ENCODE data around the gene TNFAIP2. TPM values are rescaled to one million over a fixed set of nuclear protein-coding genes. Genes with fewer than 3 reads are reported as not detected.

Gene TNFAIP2
- total and polyA plus RNA-seq, 4 donors = 8.9 to 32.0 (median 22.4) TPM

GRCh38 chr14:103141117-103141796 is 18.0 kb downstream of the TNFAIP2 start:
- 28% methylated on average over 8 of the region's 8 CpGs for WGBS
- no peak overlapping the region for H3K4me3 ChIP-seq (ENCODE audit: low read depth in 1 of 3, low read length in 3 of 3)

DNA sequence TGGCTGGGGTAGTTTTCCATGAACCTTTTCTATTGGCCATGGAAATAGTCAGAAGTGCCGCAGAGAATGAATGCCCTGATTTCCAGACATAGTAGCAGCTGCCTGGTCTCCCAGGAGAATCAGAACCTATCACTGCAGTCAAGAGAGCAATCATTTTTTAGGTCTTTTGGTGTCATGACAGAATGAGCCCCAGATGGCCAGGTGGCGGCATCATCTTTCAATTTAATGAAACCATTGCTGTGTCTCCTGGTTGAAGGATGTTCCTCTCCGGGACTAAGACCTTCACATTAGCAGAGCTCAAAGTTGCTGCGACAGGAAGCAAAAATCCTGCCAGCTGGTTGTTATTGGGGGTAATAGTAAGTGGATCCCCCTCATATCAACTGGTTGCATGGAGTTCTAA is 18.8 kb downstream of the TNFAIP2 start:
- WGBS = 86% methylated on average over 4 of the region's 4 CpGs
- TF ChIP-seq ZBTB33 (IDR thresholded peaks at IDR 0.05) (no peak), GABPA (IDR thresholded peaks at IDR 0.05 in 1 of 2, conservative IDR thresholded peaks at IDR 0.05 in 1 of 2) (no peak), RXRA (IDR thresholded peaks at IDR 0.05) (no peak)

More at GRCh38 chr14:103141117-103141796, 18.0 kb downstream of the TNFAIP2 start:
- TF ChIP-seq FOXA2 (IDR thresholded peaks at IDR 0.05) (no peak), JUND (IDR thresholded peaks at IDR 0.05) (no peak), YY1 (IDR thresholded peaks at IDR 0.05) (no peak), ATF3 (IDR thresholded peaks at IDR 0.05) (no peak), NR2F2 (IDR thresholded peaks at IDR 0.05) (no peak), TAF1 (conservative IDR thresholded peaks at IDR 0.05) (no peak), CTCF (IDR thresholded peaks at IDR 0.05; ENCODE audit: low read depth, low read length, missing input control) (peak; percentile 71), RAD21 (IDR thresholded peaks at IDR 0.05) (peak; percentile 69 to 79), HNF4G (IDR thresholded peaks at IDR 0.05) (no peak)
- TF ChIP-seq, protein P1, sequence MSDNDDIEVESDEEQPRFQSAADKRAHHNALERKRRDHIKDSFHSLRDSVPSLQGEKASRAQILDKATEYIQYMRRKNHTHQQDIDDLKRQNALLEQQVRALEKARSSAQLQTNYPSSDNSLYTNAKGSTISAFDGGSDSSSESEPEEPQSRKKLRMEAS (IDR thresholded peaks at IDR 0.05) = no peak
- Histone ChIP-seq H3K9ac (ENCODE audit: low read depth in 1 of 2, low read length in 2 of 2) (no peak overlapping the region), H3K27ac (ENCODE audit: low read depth in 1 of 2, low read length in 2 of 2) (no peak overlapping the region), H3K4me1 (ENCODE audit: control insufficient read depth in 4 of 4, insufficient read depth in 4 of 4, low read length in 3 of 4) (peaks cover 0 to 3% (median 0%) of the 10 kb centered on the region in 4 donors), H3K27me3 (ENCODE audit: control insufficient read depth in 4 of 4, insufficient read depth in 4 of 4, low read length in 3 of 4) (no peaks in the 10 kb centered on the region), H3K9me3 (ENCODE audit: control insufficient read depth in 4 of 4, low read length in 3 of 4) (no peaks in the 10 kb centered on the region), H3K36me3 (ENCODE audit: control insufficient read depth in 4 of 4, insufficient read depth in 3 of 4, low read depth in 1 of 4, low read length in 3 of 4) (no peaks in the 10 kb centered on the region)
- no peak for DNase-seq (ENCODE audit: low spot score)

GRCh38 chr14:103142721-103143302 is 19.6 kb downstream of the TNFAIP2 start:
- 85% methylated on average over 5 of the region's 5 CpGs for WGBS
- Histone ChIP-seq H3K9ac (ENCODE audit: low read depth in 1 of 2, low read length in 2 of 2) (no peak overlapping the region), H3K4me3 (ENCODE audit: low read depth in 1 of 3, low read length in 3 of 3) (no peak overlapping the region), H3K9me3 (ENCODE audit: control insufficient read depth in 4 of 4, low read length in 3 of 4) (no peaks in the 10 kb centered on the region), H3K27ac (ENCODE audit: low read depth in 1 of 2, low read length in 2 of 2) (no peak overlapping the region), H3K4me1 (ENCODE audit: control insufficient read depth in 4 of 4, insufficient read depth in 4 of 4, low read length in 3 of 4) (peaks cover 0 to 3% (median 0%) of the 10 kb centered on the region in 4 donors), H3K36me3 (ENCODE audit: control insufficient read depth in 4 of 4, insufficient read depth in 3 of 4, low read depth in 1 of 4, low read length in 3 of 4) (no peaks in the 10 kb centered on the region), H3K27me3 (ENCODE audit: control insufficient read depth in 4 of 4, insufficient read depth in 4 of 4, low read length in 3 of 4) (no peaks in the 10 kb centered on the region)
- no peak for DNase-seq (ENCODE audit: low spot score)
- no peak for TF ChIP-seq NR2F2 (IDR thresholded peaks at IDR 0.05)
- no peak for TF ChIP-seq EGR1 (IDR thresholded peaks at IDR 0.05; ENCODE audit: low read depth in 2 of 2)
- TF ChIP-seq FOXA2 (IDR thresholded peaks at IDR 0.05) = no peak
- no peak for TF ChIP-seq ATF3 (IDR thresholded peaks at IDR 0.05)
- TF ChIP-seq HNF4A (conservative IDR thresholded peaks at IDR 0.05) = no peak
- no peak for TF ChIP-seq ZBTB33 (IDR thresholded peaks at IDR 0.05)
- TF ChIP-seq JUND (IDR thresholded peaks at IDR 0.05) = no peak
- TF ChIP-seq GABPA (IDR thresholded peaks at IDR 0.05 in 1 of 2, conservative IDR thresholded peaks at IDR 0.05 in 1 of 2) = no peak
- no peak for TF ChIP-seq FOXA1 (IDR thresholded peaks at IDR 0.05)
- no peak for TF ChIP-seq RXRA (IDR thresholded peaks at IDR 0.05)
- TF ChIP-seq YY1 (IDR thresholded peaks at IDR 0.05) = no peak
- TF ChIP-seq CTCF (IDR thresholded peaks at IDR 0.05; ENCODE audit: low read depth, low read length, missing input control) = no peak

More for the DNA sequence above, 18.8 kb downstream of the TNFAIP2 start:
- DNase-seq (ENCODE audit: low spot score) = no peak
- Histone ChIP-seq H3K27ac (ENCODE audit: low read depth in 1 of 2, low read length in 2 of 2) (no peak overlapping the region), H3K4me1 (ENCODE audit: control insufficient read depth in 4 of 4, insufficient read depth in 4 of 4, low read length in 3 of 4) (peaks cover 0 to 3% (median 0%) of the 10 kb centered on the region in 4 donors), H3K27me3 (ENCODE audit: control insufficient read depth in 4 of 4, insufficient read depth in 4 of 4, low read length in 3 of 4) (no peaks in the 10 kb centered on the region), H3K4me3 (ENCODE audit: low read depth in 1 of 3, low read length in 3 of 3) (no peak overlapping the region), H3K36me3 (ENCODE audit: control insufficient read depth in 4 of 4, insufficient read depth in 3 of 4, low read depth in 1 of 4, low read length in 3 of 4) (no peaks in the 10 kb centered on the region), H3K9ac (ENCODE audit: low read depth in 1 of 2, low read length in 2 of 2) (no peak overlapping the region), H3K9me3 (ENCODE audit: control insufficient read depth in 4 of 4, low read length in 3 of 4) (no peaks in the 10 kb centered on the region)

Data from liver (tissue), 9 donors.